ENCODE results near the gene SDCBP2.

The SDCBP2 gene

GRCh38 chr20:1269850-1270249, 59.1 kb downstream of the SDCBP2 start:
- Histone ChIP-seq H3K36me3 (ENCODE audit: control insufficient read depth, low read depth, low read length) (no peaks in the 10 kb centered on the region), H3K9me3 (ENCODE audit: control insufficient read depth, low read depth, low read length) (no peaks in the 10 kb centered on the region), H3K27ac (ENCODE audit: low read length) (no peak overlapping the region), H3K4me1 (ENCODE audit: control insufficient read depth, low read depth, low read length) (peaks cover 9% of the 10 kb centered on the region), H3K4me3 (ENCODE audit: low read length) (no peak overlapping the region), H3K9ac (ENCODE audit: low read length) (no peak overlapping the region), H3K27me3 (ENCODE audit: control insufficient read depth, insufficient read depth, low read length) (peaks cover 20% of the 10 kb centered on the region)

- Histone ChIP-seq H3K4me3 (ENCODE audit: low read length) (no peak overlapping the region), H3K27me3 (ENCODE audit: control insufficient read depth, insufficient read depth, low read length) (peaks cover 21% of the 10 kb centered on the region), H3K9me3 (ENCODE audit: control insufficient read depth, low read depth, low read length) (no peaks in the 10 kb centered on the region), H3K27ac (ENCODE audit: low read length) (no peak overlapping the region), H3K4me1 (ENCODE audit: control insufficient read depth, low read depth, low read length) (peaks cover 9% of the 10 kb centered on the region), H3K36me3 (ENCODE audit: control insufficient read depth, low read depth, low read length) (no peaks in the 10 kb centered on the region), H3K9ac (ENCODE audit: low read length) (no peak overlapping the region)
Measured at GRCh38 chr20:1269235-1269634, 59.7 kb downstream of the SDCBP2 start.

- Histone ChIP-seq H3K36me3 (ENCODE audit: control insufficient read depth, low read depth, low read length) (no peaks in the 10 kb centered on the region), H3K27ac (ENCODE audit: low read length) (no peak overlapping the region), H3K9me3 (ENCODE audit: control insufficient read depth, low read depth, low read length) (no peaks in the 10 kb centered on the region), H3K4me3 (ENCODE audit: low read length) (no peak overlapping the region), H3K27me3 (ENCODE audit: control insufficient read depth, insufficient read depth, low read length) (peaks cover 21% of the 10 kb centered on the region), H3K9ac (ENCODE audit: low read length) (no peak overlapping the region), H3K4me1 (ENCODE audit: control insufficient read depth, low read depth, low read length) (peaks cover 9% of the 10 kb centered on the region)
Measured at GRCh38 chr20:1267809-1268374, 61.0 kb downstream of the SDCBP2 start.

GRCh38 chr20:1267161-1267560, 61.8 kb downstream of the SDCBP2 start:
- H3K4me3 ChIP-seq (ENCODE audit: low read length), result peak overlapping the region; percentile 66
- peaks cover 9% of the 10 kb centered on the region for H3K4me1 ChIP-seq (ENCODE audit: control insufficient read depth, low read depth, low read length)
- no peak overlapping the region for H3K27ac ChIP-seq (ENCODE audit: low read length)
- no peaks in the 10 kb centered on the region for H3K36me3 ChIP-seq (ENCODE audit: control insufficient read depth, low read depth, low read length)
- no peak overlapping the region for H3K9ac ChIP-seq (ENCODE audit: low read length)
- H3K27me3 ChIP-seq (ENCODE audit: control insufficient read depth, insufficient read depth, low read length), result peaks cover 21% of the 10 kb centered on the region
- H3K9me3 ChIP-seq (ENCODE audit: control insufficient read depth, low read depth, low read length), result no peaks in the 10 kb centered on the region

- Histone ChIP-seq H3K27me3 (ENCODE audit: control insufficient read depth, insufficient read depth, low read length) (peaks cover 21% of the 10 kb centered on the region), H3K9ac (ENCODE audit: low read length) (peak within 1 kb of the TSS; percentile 19), H3K36me3 (ENCODE audit: control insufficient read depth, low read depth, low read length) (no peaks in the 10 kb centered on the region), H3K4me1 (ENCODE audit: control insufficient read depth, low read depth, low read length) (peaks cover 9% of the 10 kb centered on the region), H3K9me3 (ENCODE audit: control insufficient read depth, low read depth, low read length) (no peaks in the 10 kb centered on the region), H3K27ac (ENCODE audit: low read length) (no peak within 1 kb of the TSS), H3K4me3 (ENCODE audit: low read length) (peak within 1 kb of the TSS; percentile 66)
Measured at GRCh38 chr20:1266167-1266973, 62.6 kb downstream of the SDCBP2 start, which contains the start of gene SNPH. Gene SNPH (plus strand): TSS chr20:1266294. CDS start chr20:1296240, 29,946 bp downstream.

- Histone ChIP-seq H3K9me3 (ENCODE audit: control insufficient read depth, low read depth, low read length) (no peaks in the 10 kb centered on the region), H3K9ac (ENCODE audit: low read length) (no peak overlapping the region), H3K4me3 (ENCODE audit: low read length) (peak overlapping the region; percentile 66), H3K27me3 (ENCODE audit: control insufficient read depth, insufficient read depth, low read length) (peaks cover 21% of the 10 kb centered on the region), H3K27ac (ENCODE audit: low read length) (no peak overlapping the region), H3K4me1 (ENCODE audit: control insufficient read depth, low read depth, low read length) (peaks cover 9% of the 10 kb centered on the region), H3K36me3 (ENCODE audit: control insufficient read depth, low read depth, low read length) (no peaks in the 10 kb centered on the region)
Measured at GRCh38 chr20:1265916-1266166, 63.1 kb downstream of the SDCBP2 start.

- Histone ChIP-seq H3K36me3 (ENCODE audit: control insufficient read depth, low read depth, low read length) (no peaks in the 10 kb centered on the region), H3K27ac (ENCODE audit: low read length) (no peak overlapping the region), H3K27me3 (ENCODE audit: control insufficient read depth, insufficient read depth, low read length) (peaks cover 21% of the 10 kb centered on the region), H3K4me1 (ENCODE audit: control insufficient read depth, low read depth, low read length) (peaks cover 9% of the 10 kb centered on the region), H3K4me3 (ENCODE audit: low read length) (peak overlapping the region; percentile 66), H3K9ac (ENCODE audit: low read length) (no peak overlapping the region), H3K9me3 (ENCODE audit: control insufficient read depth, low read depth, low read length) (no peaks in the 10 kb centered on the region)
Measured at GRCh38 chr20:1265226-1265915, 63.6 kb downstream of the SDCBP2 start.

GRCh38 chr20:1264727-1265126, 64.2 kb downstream of the SDCBP2 start:
- H3K36me3 ChIP-seq (ENCODE audit: control insufficient read depth, low read depth, low read length), result no peaks in the 10 kb centered on the region
- H3K4me1 ChIP-seq (ENCODE audit: control insufficient read depth, low read depth, low read length), result peaks cover 9% of the 10 kb centered on the region
- peaks cover 21% of the 10 kb centered on the region for H3K27me3 ChIP-seq (ENCODE audit: control insufficient read depth, insufficient read depth, low read length)
- no peak overlapping the region for H3K9ac ChIP-seq (ENCODE audit: low read length)
- no peak overlapping the region for H3K27ac ChIP-seq (ENCODE audit: low read length)
- no peak overlapping the region for H3K4me3 ChIP-seq (ENCODE audit: low read length)
- no peaks in the 10 kb centered on the region for H3K9me3 ChIP-seq (ENCODE audit: control insufficient read depth, low read depth, low read length)

- Histone ChIP-seq H3K27ac (ENCODE audit: low read length) (no peak overlapping the region), H3K4me3 (ENCODE audit: low read length) (no peak overlapping the region), H3K9me3 (ENCODE audit: control insufficient read depth, low read depth, low read length) (no peaks in the 10 kb centered on the region), H3K27me3 (ENCODE audit: control insufficient read depth, insufficient read depth, low read length) (peaks cover 21% of the 10 kb centered on the region), H3K9ac (ENCODE audit: low read length) (no peak overlapping the region), H3K4me1 (ENCODE audit: control insufficient read depth, low read depth, low read length) (peaks cover 9% of the 10 kb centered on the region), H3K36me3 (ENCODE audit: control insufficient read depth, low read depth, low read length) (no peaks in the 10 kb centered on the region)
Measured at GRCh38 chr20:1263853-1264252, 65.1 kb downstream of the SDCBP2 start.

Data from iPS-18a (cell line).